HG03097 (cell line): ENCODE data around the gene ACSS2.

ENCODE experiments used
- ATAC-seq: cut with Tn5 transposase; IDR thresholded peaks from one replicate; pipeline ENCODE4 v1.9.1; 2021; ENCODE audit not compliant: unreplicated experiment, low FRiP score

ACSS2 gene

DNA sequence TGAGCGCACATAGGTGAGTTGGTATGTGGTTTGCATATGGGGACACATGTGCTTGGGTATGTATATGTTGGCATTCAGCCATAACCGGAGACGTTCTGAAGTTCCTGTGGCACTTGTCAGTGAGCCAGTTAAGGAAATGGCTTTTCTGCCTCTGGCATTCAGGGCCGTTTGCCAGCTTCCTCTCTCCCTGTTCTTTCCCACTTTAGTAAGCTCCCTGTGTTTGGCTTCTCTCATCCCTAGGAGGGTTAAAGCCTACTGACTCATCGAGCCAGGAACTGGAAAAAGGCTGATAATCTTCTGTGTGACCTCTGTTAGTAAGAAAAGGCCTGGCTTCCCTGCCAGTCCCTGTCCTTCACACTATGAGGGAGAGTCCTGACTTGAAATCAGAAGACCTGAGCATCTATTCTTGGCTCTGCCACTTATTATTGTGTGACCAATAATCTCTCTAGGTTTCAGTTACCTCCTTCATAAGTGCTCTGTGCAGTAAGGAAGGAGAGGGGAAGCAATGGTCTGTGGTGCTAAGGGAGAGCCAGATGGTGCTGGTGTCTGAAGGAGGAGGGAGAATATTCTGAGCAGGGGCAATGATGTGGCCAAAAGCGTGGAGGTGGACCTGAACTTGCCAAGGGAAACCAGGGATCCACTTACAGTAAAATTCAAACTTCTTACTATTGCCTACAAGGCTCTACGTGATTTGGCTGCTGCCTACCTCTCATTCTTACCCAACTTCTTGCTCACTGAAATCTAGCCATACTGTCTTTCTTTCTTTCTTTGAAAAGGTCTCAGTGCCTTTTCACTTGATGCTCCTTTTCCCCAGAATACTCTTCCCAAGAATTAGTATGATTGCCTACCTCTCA, 31.4 kb downstream of the ACSS2 start:
- no peak for ATAC-seq

DNA sequence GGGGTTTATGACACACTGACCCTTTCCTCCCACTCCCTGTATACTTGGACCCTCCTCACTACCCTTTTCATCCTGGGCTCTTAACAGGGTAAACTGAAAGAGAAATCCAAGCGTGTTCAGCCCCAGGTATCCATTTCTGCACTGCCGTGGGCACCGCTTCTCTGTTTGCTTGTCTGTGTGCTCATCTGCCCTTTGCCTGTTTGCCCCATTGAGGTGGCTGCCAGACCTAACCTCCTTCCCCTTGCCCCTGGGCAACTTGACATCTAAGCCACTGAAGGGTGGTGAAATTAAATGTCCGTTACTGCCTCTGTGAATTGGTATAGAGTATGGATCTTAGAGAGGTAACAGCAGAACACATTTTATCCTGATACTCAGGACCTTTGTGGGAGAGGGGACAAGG, 38.7 kb downstream of the ACSS2 start:
- no peak for ATAC-seq

DNA sequence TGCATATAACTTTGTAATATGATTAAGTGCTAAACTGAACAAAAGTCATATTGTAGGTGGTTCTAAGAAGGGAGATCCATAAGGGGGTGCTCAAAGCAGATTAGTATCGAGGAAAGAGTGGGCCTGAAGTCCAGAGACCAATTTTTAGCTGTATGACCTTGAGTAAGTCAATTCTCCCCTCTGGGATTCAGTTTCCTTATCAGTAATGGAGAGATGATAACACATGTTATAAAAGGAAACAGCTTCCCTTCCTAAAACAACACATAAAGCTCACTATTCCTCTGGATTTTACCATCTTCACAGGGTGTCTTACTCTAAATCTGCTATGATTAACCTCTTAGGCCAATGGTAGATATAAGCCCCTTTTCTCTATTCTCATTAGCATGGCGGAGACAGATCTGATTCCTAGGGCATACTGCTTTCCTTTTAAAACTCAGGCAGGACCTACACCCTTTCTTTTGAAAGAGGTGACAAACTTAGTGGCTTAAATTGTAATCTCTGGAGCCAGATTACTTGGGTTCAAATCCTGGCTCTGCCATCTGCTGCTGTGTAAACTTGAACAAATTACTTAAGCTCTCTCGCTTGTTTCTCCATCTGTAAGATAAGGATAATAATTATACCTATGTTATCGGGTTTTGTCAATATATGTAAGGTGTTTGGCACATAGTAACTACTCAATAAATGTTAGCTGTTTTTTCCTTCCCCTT, 39.5 kb downstream of the ACSS2 start:
- no peak for ATAC-seq

DNA sequence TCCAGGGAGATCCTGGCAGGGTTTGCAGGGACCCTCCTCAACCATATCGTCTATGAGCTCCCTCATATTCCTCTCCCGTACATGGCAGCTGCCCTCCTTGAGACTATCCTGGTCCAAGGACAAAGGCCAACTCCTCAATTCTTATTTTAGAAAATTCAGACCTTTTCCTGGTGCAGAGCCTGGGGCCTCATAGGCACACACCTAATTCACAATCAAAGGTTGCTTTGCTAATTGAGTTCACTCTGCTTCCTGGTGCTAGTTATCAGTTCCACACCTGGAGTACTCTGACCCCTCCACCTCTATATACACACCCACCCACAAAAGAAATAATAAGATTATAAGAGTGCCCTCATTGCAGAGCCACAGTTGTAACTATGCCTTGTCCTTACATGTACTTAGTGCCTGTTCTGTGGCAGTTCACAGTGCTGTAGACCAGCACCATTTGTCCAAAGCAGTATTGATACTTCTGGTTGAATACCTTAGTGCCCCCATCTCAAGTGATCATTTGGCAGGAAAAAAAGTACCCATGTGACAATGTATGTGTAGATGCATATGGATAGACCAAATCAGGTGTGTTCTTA, 40.5 kb downstream of the ACSS2 start:
- ATAC-seq: no peak

DNA sequence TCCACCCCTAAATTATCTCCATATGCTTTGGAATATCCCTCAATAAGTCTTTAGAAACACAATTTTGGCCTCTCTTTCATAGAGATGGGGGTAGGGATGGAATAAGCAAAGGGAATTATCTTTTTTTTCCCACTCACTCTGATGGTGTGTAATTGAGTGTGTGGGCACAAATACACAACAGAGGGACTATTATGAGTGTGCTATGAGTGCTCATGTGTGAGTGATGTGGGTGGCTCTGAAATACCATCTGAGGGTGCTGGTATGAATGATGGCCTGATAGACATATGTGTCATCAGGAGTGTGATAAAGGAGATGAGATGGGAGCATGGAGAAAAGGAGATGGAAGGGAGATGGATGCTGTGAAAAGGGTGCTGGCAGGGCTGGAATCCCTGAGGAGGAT, 43.6 kb downstream of the ACSS2 start:
- ATAC-seq: no peak

DNA sequence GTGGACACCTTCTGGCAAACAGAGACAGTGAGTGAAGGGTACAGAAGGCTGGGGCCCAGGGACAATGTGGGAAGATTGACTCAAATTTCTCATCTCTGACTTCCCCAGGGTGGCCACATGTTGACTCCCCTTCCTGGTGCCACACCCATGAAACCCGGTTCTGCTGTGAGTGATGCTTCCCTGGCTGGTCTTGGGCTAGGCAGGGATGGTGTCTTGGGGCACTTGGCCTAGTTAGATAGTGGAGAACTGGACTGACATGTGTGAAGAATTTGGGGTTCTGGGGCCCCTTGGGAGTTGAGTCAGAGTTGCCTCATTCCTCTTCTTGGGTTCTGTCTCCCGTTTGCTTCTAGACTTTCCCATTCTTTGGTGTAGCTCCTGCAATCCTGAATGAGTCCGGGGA, 45.0 kb downstream of the ACSS2 start:
- no peak for ATAC-seq

DNA sequence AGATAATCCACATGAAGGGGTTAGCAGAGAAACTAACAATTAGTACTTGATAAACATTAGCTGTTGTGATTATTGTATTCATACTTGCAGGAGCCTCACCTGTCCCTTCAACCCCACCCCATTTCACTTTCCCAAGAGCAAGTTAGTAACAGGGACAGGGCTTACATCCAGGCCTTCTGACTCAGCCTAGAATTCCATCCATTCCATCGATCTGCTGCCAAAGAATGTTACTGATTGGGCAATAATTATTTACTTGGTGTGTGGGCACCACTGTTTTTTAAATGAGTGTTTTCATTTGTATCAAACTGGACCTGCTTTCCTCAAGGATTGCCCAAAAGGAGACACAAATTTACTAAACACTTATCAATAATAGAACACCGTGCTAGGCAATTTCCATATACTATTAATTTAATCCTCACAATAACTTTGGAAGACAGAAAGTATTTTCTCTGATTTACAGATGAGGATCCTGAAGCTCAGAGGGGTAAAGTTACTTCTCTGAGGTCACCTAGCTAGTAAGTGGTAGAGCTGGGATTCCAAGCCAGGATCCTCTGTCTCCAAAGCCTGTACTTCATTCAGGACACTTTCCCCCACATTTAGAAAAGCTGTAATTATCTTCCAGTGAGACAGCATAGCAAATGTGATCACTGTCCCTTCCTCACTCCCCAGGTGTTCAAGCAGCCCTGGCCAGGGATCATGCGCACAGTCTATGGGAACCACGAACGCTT, 46.4 kb downstream of the ACSS2 start:
- ATAC-seq: no peak

DNA sequence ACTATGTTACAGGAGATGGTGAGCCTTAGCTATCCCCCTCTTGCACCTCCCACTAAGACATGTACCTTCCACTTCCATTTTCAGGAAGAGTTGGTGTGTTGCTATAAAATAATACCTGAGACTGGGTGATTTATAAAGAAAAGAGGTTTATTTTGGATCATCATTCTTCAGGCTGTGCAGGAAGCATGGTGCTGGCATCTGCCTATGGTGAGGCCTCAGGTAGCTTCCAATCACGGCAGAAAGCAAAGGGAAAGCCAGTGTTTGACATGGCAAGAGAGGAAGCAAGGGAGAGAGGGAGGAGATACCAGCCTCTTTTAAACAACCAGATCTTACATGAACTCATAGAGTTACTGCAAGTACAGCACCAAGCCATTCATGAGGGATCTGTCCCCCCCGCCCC, 47.0 kb downstream of the ACSS2 start:
- ATAC-seq: no peak

DNA sequence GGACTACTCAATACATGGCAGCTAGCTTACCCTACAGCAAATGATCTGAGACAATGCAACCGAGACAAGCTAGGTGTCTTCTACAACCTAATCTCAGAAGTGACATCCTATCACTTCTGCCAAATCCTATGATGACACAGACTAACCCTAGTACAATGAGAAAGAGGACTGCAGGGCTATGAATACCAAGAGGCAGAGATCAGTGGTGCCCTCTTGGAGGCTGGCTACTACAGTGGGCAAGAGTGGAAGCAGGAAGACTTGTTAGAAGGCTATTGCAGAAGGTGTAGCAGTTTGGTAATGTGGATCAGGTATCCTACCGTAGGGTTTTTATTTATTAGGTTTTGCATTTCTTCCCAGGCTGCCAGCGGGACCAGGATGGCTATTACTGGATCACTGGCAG, 48.9 kb downstream of the ACSS2 start:
- no peak for ATAC-seq

DNA sequence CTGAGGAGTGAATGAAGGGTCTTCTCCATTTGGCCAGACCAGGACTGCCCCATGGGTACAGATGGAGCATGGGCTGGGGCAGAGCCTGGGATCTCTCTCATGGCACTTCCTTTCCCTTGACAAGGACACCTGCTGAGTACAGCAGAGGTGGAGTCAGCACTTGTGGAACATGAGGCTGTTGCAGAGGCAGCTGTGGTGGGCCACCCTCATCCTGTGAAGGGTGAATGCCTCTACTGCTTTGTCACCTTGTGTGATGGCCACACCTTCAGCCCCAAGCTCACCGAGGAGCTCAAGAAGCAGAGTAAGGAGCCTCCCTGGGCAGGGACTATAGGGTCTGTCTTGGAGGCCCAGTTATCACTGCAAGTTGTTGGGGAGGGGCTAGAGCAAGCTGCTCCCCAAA, 49.6 kb downstream of the ACSS2 start:
- ATAC-seq: no peak

DNA sequence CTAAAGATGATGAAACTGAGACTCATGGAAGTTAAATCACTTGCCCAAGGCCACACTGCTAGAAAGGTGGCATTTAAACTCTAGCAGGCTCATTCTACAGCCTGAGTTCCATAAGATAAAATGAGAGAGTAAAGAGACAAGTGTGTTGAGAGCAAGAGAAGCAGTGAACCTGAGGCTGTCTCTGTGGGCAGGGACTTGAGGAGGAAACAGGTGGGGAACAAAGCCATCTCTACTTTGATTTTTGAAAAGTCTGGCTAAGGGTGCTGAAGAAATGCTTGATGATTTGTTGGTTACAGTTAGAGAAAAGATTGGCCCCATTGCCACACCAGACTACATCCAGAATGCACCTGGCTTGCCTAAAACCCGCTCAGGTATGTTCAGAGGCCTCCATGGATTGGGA, 50.2 kb downstream of the ACSS2 start:
- no peak for ATAC-seq

DNA sequence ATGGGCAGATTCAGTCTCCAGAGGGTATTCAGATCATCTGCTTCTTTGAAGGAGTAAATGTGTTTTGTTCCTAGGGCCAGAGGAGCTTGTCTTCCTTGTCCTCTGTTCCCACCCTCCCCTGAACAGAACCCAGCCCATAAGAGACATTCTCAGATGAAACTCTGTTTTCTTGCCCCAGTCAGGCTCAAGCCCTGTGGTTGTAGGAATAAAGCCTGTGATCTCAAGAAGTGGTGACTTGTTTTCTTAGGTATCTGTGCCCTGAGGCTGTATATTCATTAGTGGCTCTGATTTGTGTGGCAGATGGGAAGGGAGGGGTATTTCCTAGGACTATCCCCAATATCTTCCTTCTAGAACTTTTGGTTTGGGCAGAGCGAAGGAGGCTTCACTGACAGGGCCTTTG, 51.3 kb downstream of the ACSS2 start:
- ATAC-seq: no peak

DNA sequence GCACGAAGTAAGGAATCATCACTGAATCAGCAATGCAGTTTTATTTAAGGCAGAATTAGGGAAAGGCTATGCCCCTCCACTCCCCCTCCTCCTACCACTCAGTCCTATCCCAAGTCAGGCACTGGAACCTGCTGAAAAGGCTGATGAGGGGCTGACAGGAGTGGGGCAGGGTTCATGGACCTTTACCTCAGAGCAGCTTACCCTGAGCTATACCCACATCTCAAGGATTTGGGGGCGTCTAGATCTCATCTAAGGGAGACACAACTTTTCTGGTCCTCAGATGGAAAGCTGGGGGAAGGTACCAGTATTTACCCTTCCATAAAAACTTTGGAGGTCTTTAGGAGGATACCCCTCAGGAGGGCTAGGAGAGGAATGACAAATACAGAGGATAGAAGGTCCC, 52.0 kb downstream of the ACSS2 start:
- no peak for ATAC-seq

DNA sequence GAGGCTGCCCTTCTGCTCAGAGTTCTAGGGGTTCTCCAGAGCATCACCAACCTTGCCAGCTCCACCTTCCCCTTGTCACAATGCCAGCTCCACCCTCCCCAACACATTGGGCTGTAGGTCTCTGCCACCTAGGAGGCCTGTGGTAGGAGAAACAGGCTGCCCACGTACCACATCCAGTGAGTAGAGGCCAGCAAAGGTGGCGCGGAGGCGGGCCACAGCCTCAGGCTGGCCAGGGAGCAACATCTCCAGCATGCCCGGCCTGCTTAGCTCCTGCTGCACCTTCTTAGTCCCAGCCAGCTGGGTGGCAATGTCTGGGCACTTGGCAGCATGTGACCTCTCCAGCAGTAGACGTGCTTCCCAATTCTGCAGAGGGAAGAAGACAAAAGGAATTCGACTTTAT, 55.4 kb downstream of the ACSS2 start:
- ATAC-seq: no peak

DNA sequence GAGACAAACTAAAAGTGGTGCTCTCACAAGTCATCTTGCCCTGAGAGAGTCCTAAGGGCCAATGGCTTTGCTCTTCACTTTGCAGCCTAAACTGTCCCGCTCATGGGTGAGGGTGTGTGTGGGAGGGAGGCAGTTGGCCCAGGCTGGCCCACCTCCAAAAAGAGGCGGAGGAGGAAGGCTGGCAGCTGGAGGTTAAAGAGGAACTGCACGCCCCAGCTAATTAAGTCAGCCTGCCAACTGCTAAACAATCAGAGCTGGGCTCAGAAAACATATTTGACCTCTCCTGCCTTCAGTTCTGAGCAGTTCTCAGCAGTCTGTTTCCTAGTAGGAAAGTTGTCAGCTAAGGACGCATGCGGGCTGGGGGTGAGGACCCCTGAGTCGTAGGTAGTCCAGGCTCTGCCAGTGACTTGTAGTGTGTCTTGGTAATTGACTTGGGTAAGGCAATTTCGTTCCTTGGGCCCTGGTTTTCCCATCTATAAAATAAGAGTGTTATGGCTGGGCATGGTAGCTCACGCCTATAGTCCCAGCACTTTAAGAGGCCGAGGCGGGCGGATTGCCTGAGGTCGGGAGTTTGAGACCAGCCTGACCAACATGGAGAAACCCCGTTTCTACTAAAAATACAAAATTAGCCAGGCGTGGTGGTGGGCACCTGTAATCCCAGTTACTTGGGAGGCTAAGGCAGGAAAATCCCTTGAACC, 62.2 kb downstream of the ACSS2 start:
- no peak for ATAC-seq

DNA sequence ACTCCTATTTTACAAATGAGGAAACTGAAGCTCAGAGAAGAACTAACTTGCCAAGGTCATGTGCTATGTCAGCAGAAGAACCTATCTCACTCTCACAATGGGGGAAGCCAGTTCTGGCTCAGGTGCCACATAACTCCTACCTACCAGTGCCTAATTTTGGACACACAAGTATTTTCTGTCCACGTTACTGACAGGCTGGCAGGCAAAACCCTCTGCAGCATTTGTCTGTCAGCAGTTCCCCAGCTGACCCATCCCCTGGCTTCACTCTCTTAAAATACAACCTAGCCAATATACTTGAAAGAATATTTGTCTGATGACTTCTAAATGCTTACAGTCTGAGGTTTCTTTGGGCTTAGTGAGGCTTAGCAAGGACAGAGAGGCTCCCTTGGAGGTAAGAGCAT, 63.7 kb downstream of the ACSS2 start:
- ATAC-seq: no peak

DNA sequence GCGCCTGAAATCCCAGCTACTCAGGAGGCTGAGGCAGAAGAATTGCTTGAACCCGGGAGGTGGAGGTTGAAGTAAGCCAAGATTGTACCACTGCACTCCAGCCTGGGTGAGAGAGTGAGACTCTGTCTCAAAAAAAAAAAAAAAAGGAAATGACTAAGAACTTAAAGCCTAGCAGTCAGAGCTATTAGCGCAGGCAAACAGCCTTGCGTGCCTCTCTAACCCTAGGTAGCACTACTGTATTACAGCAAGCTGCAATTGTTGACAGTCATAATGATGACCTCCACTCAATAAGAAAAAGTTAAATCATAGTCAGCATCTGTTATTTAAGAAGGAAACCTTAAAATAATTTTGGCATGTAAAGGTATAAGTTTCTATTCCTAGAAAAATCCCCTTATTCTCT, 64.8 kb downstream of the ACSS2 start:
- ATAC-seq: no peak

DNA sequence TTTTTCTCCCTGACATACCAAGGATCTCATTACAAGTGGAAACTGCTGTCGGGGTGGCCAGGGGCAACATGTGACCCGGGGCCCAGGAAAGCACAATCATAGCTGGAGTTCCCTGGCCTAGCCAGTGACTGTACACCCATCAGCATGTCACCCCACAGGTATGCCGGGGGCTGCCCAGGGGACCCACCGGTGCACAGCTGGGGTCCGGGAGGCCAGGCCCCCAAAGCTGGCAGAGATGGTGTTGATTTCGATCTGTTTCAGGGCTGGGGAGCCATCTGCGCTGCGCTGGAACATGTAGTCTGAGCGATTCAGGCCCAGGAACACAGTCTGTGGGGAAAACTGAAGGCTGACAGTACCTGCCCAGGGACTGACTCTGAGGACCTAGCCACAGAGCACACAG, 65.9 kb downstream of the ACSS2 start:
- no peak for ATAC-seq

DNA sequence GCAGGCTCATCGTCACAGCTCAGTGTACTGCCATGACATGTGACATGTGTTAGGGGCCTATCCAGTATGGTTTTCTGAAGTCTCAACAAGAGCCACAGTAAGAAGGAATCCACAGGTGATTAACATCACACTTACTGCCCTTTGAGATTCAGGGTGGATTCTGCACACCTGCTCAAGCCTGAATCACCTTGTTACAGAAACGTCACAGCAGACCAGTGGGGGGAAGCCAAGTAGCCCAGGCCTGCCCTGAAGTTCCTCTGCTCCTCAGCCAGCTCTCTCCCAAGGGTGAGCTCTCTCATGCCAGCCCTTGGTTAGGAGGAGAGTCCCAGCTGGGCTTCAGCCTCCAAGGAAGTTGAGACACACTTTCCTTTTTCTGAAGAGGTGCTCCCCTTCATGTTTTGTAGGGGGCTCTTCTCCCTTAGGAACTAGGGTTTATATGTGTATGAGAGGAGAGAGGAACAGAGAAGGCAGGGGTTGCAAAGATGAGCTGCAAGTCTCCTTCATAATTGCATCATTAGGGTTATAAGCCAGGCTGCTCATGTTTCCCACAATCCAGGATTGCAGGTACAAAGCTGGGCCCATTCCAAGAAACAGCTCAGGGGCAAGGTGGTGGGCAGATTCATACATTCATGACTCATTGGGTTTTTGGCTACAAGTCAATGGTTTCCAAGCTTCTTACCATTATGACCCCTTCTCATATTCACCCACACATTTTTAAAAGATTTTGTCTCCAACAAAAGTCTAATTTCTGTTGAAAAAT, 67.6 kb downstream of the ACSS2 start:
- no peak for ATAC-seq
